ENCODE data around the gene GTSF1L. TPM values are rescaled to one million over a fixed set of nuclear protein-coding genes. Genes with fewer than 3 reads are reported as not detected.

The GTSF1L gene
- total RNA-seq: not detected

DNA sequence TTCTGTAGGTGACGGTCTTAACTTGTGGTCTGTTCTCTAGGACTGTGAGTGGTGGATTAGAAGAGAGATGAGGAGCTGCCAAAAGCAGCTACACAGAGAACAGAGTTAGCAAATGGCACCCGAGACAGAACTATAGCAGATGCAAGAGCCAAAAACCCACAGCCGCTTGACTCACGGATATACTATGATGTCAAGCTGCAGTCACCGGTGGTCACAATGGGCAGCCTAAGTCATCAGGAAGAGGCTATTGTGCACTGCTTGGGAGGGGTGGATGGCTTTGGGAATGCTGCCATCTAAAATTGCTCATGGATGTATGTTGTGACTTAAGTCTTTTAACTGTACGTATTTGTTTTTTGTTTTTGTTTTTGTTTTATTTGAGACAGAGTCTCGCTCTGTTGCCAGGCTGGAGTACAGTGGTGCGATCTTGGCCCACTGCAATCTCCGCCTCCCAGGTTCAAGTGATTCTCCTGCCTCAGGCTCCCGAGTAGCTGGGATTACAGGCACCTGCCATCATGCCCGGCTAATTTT lies at the start of gene GTSF1L:
TSS of gene GTSF1L (minus strand) at position 192 of the 528 bp plus-strand sequence. CDS start 308 bp downstream, outside the sequence.
- H3K4me3 ChIP-seq (replicated peaks in 1 of 3): no peak within 1 kb of the TSS
- no peaks in the 10 kb centered on the region for H3K9me3 ChIP-seq
- H3K27ac ChIP-seq: no peak within 1 kb of the TSS
- no peak for DNase-seq
- no peaks in the 10 kb centered on the region for H3K4me1 ChIP-seq
- H3K27me3 ChIP-seq: no peaks in the 10 kb centered on the region
- 78 to 82% methylated on average over 11 of the region's 11 CpGs for WGBS, 2 donors
- no peak for TF ChIP-seq POLR2A (IDR thresholded peaks at IDR 0.05)
- TF ChIP-seq, protein P1, sequence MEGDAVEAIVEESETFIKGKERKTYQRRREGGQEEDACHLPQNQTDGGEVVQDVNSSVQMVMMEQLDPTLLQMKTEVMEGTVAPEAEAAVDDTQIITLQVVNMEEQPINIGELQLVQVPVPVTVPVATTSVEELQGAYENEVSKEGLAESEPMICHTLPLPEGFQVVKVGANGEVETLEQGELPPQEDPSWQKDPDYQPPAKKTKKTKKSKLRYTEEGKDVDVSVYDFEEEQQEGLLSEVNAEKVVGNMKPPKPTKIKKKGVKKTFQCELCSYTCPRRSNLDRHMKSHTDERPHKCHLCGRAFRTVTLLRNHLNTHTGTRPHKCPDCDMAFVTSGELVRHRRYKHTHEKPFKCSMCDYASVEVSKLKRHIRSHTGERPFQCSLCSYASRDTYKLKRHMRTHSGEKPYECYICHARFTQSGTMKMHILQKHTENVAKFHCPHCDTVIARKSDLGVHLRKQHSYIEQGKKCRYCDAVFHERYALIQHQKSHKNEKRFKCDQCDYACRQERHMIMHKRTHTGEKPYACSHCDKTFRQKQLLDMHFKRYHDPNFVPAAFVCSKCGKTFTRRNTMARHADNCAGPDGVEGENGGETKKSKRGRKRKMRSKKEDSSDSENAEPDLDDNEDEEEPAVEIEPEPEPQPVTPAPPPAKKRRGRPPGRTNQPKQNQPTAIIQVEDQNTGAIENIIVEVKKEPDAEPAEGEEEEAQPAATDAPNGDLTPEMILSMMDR (IDR thresholded peaks at IDR 0.05): no peak
- intact Hi-C loops (cut with DNase I): no loop called here
- no peaks in the 10 kb centered on the region for H3K36me3 ChIP-seq

DNA sequence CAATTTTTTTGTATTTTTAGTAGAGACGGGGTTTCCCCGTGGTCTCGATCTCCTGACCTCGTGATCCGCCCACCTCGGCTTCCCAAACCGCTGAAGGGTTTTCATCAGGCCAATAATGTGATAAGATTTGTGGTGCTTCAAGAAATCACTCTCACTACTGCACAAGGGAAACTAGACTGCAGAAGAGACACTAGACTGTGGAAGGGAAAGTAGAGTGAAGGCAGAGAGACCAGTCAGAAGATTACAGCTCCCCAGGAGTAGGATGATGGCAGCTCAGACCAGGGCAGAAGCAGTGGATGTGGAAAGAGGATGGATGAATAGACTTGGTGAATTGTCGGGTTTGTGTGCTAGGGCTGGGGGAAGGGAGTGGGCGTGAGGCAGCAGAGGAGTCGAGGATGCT lies 48.0 kb upstream of the GTSF1L start:
- H3K36me3 ChIP-seq: no peaks in the 10 kb centered on the region
- intact Hi-C loops (cut with DNase I): no loop called here
- no peak overlapping the region for H3K27ac ChIP-seq
- H3K4me1 ChIP-seq: no peaks in the 10 kb centered on the region
- TF ChIP-seq, protein P1 (IDR thresholded peaks at IDR 0.05): no peak
- no peak for TF ChIP-seq POLR2A (IDR thresholded peaks at IDR 0.05)
- 89% methylated on average over 10 of the region's 10 CpGs for WGBS, 2 donors
- H3K4me3 ChIP-seq (replicated peaks in 1 of 3): no peak overlapping the region
- H3K27me3 ChIP-seq: no peaks in the 10 kb centered on the region
- no peak for DNase-seq
- no peaks in the 10 kb centered on the region for H3K9me3 ChIP-seq

DNA sequence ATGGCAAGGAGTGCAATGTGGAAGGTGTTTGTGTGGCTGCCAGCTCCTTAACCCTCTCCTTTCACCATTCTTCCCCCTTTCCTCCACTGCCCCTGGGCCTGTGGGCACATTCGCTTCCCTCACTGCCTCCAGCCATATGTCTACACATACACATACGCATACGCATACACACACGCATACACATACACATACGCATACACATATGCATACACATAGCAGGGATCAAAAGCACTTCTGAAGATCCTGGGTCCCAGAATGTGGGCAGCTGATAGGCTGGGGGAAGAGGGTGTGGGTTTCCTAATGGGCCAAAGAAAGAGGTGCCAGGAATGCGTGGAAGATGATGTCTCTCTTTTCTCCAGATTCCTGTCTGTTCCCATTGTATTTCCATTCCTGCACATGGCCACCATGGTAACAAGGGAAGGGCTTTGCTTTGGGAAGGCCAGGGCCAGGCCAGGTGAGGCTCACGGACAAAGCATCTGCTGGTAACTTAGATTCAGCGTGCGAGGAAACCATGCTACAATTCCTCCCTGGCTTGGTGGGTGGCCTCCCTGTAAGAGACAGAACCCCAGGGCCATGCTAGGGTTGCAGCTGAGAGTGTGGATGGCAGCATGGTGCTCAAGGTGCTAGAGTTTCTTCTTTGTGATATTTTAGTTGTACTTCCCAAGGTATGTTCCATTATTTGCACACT lies 44.8 kb upstream of the GTSF1L start:
- Histone ChIP-seq H3K27ac (no peak overlapping the region), H3K4me3 (replicated peaks in 1 of 3) (no peak overlapping the region), H3K36me3 (no peaks in the 10 kb centered on the region), H3K4me1 (no peaks in the 10 kb centered on the region), H3K27me3 (no peaks in the 10 kb centered on the region), H3K9me3 (no peaks in the 10 kb centered on the region)
- DNase-seq: no peak
- intact Hi-C loops (cut with DNase I): no loop called here
- WGBS, 2 donors: 88 to 89% methylated on average over 9 of the region's 9 CpGs
- TF ChIP-seq POLR2A (IDR thresholded peaks at IDR 0.05): no peak
- TF ChIP-seq, protein P1 (IDR thresholded peaks at IDR 0.05): no peak

DNA sequence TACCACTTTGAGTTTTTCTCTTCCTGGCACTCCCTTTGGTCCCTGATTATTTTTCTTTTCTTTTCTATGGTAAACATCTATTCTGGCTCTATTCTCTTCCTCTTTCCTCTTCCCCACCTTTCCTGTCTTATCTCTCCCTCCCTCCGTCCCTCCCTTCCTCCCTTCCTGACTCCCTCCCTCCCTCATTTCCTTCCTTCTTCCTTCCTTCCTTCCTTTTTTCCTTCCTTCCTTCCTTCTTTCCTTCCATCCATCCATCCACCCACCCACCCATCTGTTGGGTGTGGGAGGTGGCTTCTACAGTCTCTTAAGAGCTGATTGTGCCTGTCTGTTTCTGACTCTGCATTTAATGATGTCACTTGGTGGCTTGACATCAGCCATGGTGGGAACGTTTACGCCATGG lies 43.5 kb upstream of the GTSF1L start:
- H3K36me3 ChIP-seq: no peaks in the 10 kb centered on the region
- H3K9me3 ChIP-seq: no peaks in the 10 kb centered on the region
- WGBS, 2 donors: 70 to 81% methylated on average over 3 of the region's 3 CpGs
- intact Hi-C loops (cut with DNase I): no loop called here
- DNase-seq: no peak
- H3K4me1 ChIP-seq: no peaks in the 10 kb centered on the region
- H3K27me3 ChIP-seq: no peaks in the 10 kb centered on the region
- no peak overlapping the region for H3K27ac ChIP-seq
- H3K4me3 ChIP-seq (replicated peaks in 1 of 3): no peak overlapping the region
- TF ChIP-seq, protein P1 (IDR thresholded peaks at IDR 0.05): no peak
- TF ChIP-seq POLR2A (IDR thresholded peaks at IDR 0.05): no peak

DNA sequence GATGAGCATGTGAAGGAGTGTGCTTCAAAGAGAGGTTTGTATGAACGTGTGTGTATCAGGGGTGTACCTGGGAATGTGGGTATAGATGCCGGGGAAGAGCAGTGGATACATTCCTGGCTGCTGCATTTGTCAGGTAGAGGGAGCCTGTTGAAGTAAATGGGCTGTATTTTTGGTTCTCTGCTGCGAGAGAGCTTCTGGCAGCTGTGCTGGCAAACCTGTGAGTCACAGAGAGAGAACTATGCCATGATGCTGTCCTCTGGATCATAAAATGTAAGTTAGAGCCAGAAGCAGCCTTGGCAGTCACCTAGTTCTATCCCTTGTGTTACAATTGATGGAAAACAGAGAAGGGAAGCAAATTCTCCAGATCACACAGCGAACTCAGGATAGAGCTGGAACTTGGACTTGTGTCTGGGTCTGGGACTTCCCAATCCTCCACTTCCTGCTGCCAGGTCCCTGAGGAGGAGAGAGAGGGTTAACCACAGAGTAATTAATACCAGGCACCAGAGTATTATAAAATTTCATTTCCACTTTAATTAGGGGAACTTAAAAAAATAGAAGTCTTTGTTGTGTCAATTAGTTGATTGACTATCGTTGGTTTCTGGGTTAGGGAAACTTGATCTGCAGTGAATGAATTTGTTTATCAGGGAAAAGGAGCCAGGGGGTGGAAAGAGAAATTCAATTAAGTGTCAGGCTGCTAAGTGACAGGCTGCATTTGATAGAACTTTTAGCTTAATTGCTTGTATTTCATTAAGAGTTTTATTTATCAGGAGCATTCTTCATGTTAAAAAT lies 41.1 kb upstream of the GTSF1L start:
- Histone ChIP-seq H3K27ac (no peak overlapping the region), H3K4me1 (no peaks in the 10 kb centered on the region), H3K36me3 (no peaks in the 10 kb centered on the region), H3K4me3 (replicated peaks in 1 of 3) (no peak overlapping the region), H3K9me3 (no peaks in the 10 kb centered on the region), H3K27me3 (no peaks in the 10 kb centered on the region)
- no peak for TF ChIP-seq POLR2A (IDR thresholded peaks at IDR 0.05)
- TF ChIP-seq, protein P1 (IDR thresholded peaks at IDR 0.05): no peak
- 53 to 61% methylated on average over 5 of the region's 5 CpGs for WGBS, 2 donors
- intact Hi-C loops (cut with DNase I): no loop called here
- no peak for DNase-seq

Data from thyroid gland (tissue), 4 donors.